Neural progenitor cell (in vitro differentiated cells): ENCODE results near the gene RERE. TPM values are rescaled to one million over a fixed set of nuclear protein-coding genes. Genes with fewer than 3 reads are reported as not detected.

Experiments
- DNase-seq: peaks from one replicate; pipeline ENCODE4 v3.0.0-alpha.2; 2016; ENCODE audit warnings: low spot score
- H2AFZ ChIP-seq: fragments of 200-600 bp; sonication (generic); replicated peaks from 2 replicates; pipeline ENCODE4 v1.6.1; 2016; ENCODE audit warnings: antibody characterized with exemption
- H3F3A ChIP-seq: fragments of 200-600 bp; sonication (generic); 2 replicates; pipeline ENCODE4 v1.6.1; 2016; ENCODE audit warnings: antibody characterized with exemption, low read depth
- H3K27ac ChIP-seq: fragments of 200-600 bp; sonication (generic); 2 replicates; pipeline ENCODE4 v1.5.1; 2016; ENCODE audit warnings: mild to moderate bottlenecking
- H3K27me3 ChIP-seq: fragments of 200-600 bp; sonication (generic); 2 replicates; pipeline ENCODE4 v1.6.1; 2016; ENCODE audit warnings: mild to moderate bottlenecking, moderate library complexity
- H3K36me3 ChIP-seq: fragments of 200-600 bp; sonication (generic); 2 replicates; pipeline ENCODE4 v1.5.1; 2016
- H3K4me1 ChIP-seq: fragments of 200-600 bp; sonication (generic); 2 replicates; pipeline ENCODE4 v1.6.1; 2016; ENCODE audit warnings: mixed run types
- H3K4me2 ChIP-seq: fragments of 200-600 bp; sonication (generic); 2 replicates; pipeline ENCODE4 v1.6.1; 2016
- H3K4me3 ChIP-seq: fragments of 200-600 bp; sonication (generic); 2 replicates; pipeline ENCODE4 v1.5.1; 2016
- H3K79me2 ChIP-seq: fragments of 200-600 bp; sonication (generic); 2 replicates; pipeline ENCODE4 v1.6.1; 2016; ENCODE audit warnings: low read depth
- H3K9ac ChIP-seq: fragments of 200-600 bp; sonication (generic); 2 replicates; pipeline ENCODE4 v1.6.1; 2016
- H3K9me3 ChIP-seq: fragments of 200-600 bp; sonication (generic); 2 replicates; pipeline ENCODE4 v1.5.1; 2016; ENCODE audit warnings: low read depth
- H4K20me1 ChIP-seq: fragments of 200-600 bp; sonication (generic); 2 replicates; pipeline ENCODE4 v1.6.1; 2016; ENCODE audit warnings: low read depth
- H3K27ac Mint-ChIP-seq: 3 replicates; pipeline ENCODE4 v1.8.0; 2021; ENCODE audit warnings: mixed read lengths
- H3K27me3 Mint-ChIP-seq: 2 replicates; pipeline ENCODE4 v1.8.0; 2022; ENCODE audit warnings: low read depth, mild to moderate bottlenecking, inconsistent platforms, moderate library complexity, mixed read lengths; ENCODE audit not compliant: insufficient read depth
- H3K36me3 Mint-ChIP-seq: 3 replicates; pipeline ENCODE4 v1.8.0; 2021; ENCODE audit warnings: mixed read lengths
- H3K4me1 Mint-ChIP-seq: 3 replicates; pipeline ENCODE4 v1.8.0; 2021; ENCODE audit warnings: mixed read lengths
- H3K4me3 Mint-ChIP-seq: 3 replicates; pipeline ENCODE4 v1.8.0; 2021; ENCODE audit warnings: mild to moderate bottlenecking, moderate library complexity, mixed read lengths
- H3K9me3 Mint-ChIP-seq: 3 replicates; pipeline ENCODE4 v1.8.0; 2020; ENCODE audit warnings: mixed read lengths
- EZH2 ChIP-seq: fragments of 200-600 bp; sonication (generic); IDR thresholded peaks from 2 replicates; pipeline ENCODE4 v1.6.1; 2017; ENCODE audit warnings: antibody characterized with exemption, mild to moderate bottlenecking, moderate library complexity
- EZH2phosphoT487 ChIP-seq: fragments of 200-600 bp; sonication (generic); IDR thresholded peaks from 2 replicates; pipeline ENCODE4 v1.6.1; 2017; ENCODE audit warnings: antibody characterized with exemption
- total RNA-seq: library from RNA; depleted of rRNA; stranded (reverse); fragments of >200 nt; gene quantifications from 2 replicates; pipeline ENCODE4 v1.2.3, GENCODE V29; 2015; ENCODE audit warnings: low replicate concordance
- TF ChIP-seq, protein P1 (sequence below): fragments of 200-600 bp; sonication (generic); IDR thresholded peaks from 2 replicates; pipeline ENCODE4 v1.5.1; 2017; ENCODE audit warnings: antibody characterized with exemption, mild to moderate bottlenecking

Gene RERE
- total RNA-seq, 1 donor from 2014 or later = 29.8 TPM

DNA sequence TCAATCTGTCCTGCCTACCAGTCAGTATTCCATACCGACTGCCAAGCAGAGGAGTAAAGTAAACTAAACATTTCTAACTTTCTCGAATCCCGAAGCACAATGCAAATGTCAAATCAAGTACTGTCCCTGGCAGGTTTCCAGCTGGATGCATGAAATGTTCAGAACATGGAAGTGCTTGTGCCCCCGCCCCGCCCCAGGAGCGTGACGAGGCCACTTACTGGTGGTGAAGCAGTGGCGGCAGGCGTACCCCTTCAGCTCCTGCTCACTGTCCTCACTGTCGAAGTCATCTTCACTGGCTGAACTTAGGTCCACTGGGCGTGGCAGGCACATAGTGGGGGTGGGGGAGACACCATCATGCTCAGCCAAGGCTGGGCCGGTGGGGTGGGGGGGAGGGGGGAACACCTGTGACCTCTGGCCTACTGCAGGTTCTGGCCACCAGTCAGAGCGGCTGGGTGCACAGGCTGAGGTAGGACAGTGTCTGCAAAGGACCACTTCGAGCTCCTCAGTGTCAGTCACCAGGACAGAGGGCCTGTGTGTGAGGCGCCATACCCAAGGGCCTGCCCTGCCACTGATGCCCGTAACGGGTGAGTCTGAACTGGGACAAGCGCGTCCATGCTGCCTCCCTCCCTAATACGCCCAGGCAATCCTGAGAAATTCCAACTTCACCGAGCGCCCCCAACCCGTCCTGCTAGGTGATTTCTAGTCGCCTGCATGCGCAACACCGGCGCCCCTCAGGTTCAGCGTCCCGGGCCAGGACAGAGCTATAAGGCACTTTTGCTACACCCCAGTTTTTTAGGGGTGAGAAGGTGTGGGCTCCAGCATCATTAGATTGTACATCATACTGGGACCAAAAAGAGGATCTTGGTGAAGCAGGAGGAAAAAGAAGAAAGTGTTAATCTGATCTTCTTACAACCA, 452.7 kb downstream of the RERE start:
- no peak for TF ChIP-seq EZH2
- TF ChIP-seq, protein P1, sequence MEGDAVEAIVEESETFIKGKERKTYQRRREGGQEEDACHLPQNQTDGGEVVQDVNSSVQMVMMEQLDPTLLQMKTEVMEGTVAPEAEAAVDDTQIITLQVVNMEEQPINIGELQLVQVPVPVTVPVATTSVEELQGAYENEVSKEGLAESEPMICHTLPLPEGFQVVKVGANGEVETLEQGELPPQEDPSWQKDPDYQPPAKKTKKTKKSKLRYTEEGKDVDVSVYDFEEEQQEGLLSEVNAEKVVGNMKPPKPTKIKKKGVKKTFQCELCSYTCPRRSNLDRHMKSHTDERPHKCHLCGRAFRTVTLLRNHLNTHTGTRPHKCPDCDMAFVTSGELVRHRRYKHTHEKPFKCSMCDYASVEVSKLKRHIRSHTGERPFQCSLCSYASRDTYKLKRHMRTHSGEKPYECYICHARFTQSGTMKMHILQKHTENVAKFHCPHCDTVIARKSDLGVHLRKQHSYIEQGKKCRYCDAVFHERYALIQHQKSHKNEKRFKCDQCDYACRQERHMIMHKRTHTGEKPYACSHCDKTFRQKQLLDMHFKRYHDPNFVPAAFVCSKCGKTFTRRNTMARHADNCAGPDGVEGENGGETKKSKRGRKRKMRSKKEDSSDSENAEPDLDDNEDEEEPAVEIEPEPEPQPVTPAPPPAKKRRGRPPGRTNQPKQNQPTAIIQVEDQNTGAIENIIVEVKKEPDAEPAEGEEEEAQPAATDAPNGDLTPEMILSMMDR = no peak
- no peak for TF ChIP-seq EZH2phosphoT487
- Mint-ChIP-seq H3K36me3 (peaks cover 35% of the 10 kb centered on the region), H3K4me3 (no peak overlapping the region), H3K27ac (peak overlapping the region; percentile 36), H3K27me3 (peaks cover 6% of the 10 kb centered on the region), H3K4me1 (peaks cover 51% of the 10 kb centered on the region), H3K9me3 (no peaks in the 10 kb centered on the region)
- H3K36me3 ChIP-seq = no peaks in the 10 kb centered on the region
- H3K9me3 ChIP-seq = no peaks in the 10 kb centered on the region
- no peak overlapping the region for H3K4me3 ChIP-seq
- no peak for DNase-seq
- no peak overlapping the region for H2AFZ ChIP-seq
- peaks cover 10% of the 10 kb centered on the region for H3K4me1 ChIP-seq
- H3K9ac ChIP-seq = no peak overlapping the region
- H3K27ac ChIP-seq = no peak overlapping the region
- peaks cover 62% of the 10 kb centered on the region for H4K20me1 ChIP-seq
- no peak overlapping the region for H3K4me2 ChIP-seq
- H3F3A ChIP-seq = no peaks in the 10 kb centered on the region
- no peaks in the 10 kb centered on the region for H3K27me3 ChIP-seq
- peaks cover 38% of the 10 kb centered on the region for H3K79me2 ChIP-seq

DNA sequence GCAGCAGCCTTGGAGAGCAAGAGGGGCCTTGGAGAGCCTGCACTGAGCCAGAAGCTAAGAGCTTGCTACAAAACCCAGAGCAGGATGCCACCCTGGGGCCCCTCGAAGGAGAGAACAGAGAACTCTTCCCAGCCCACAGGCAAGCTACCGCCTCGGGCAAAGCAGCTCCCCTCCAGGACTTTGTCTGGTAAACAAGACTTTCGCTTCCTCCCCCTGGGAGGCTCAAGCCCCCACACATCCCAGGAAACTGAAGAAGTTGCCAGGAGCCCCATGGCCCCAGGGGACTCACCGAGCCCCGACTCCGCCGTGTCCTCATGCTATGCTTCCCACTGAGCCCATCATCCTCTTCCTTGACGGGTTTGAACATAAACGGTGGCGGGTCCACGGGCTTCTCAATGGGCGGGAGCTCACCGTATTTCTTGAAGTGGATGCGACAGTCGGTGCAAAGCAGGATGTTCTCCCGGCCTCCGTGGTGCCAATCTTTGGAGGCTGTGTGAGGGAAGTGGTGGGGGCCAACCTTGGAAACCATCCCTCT, 453.6 kb downstream of the RERE start:
- no peak for DNase-seq
- Histone ChIP-seq H3K4me2 (no peak overlapping the region), H3K4me3 (no peak overlapping the region), H2AFZ (no peak overlapping the region), H3K27ac (peak overlapping the region; percentile 53), H3F3A (no peaks in the 10 kb centered on the region), H3K36me3 (no peaks in the 10 kb centered on the region), H3K9ac (no peak overlapping the region), H3K27me3 (no peaks in the 10 kb centered on the region), H3K9me3 (no peaks in the 10 kb centered on the region), H3K4me1 (peaks cover 5% of the 10 kb centered on the region), H3K79me2 (peaks cover 28% of the 10 kb centered on the region), H4K20me1 (peaks cover 54% of the 10 kb centered on the region)
- H3K36me3 Mint-ChIP-seq = peaks cover 37% of the 10 kb centered on the region
- TF ChIP-seq EZH2 (no peak), EZH2phosphoT487 (no peak)
- TF ChIP-seq, protein P1 = no peak
- peaks cover 43% of the 10 kb centered on the region for H3K4me1 Mint-ChIP-seq
- H3K27ac Mint-ChIP-seq = no peak overlapping the region
- peaks cover 6% of the 10 kb centered on the region for H3K27me3 Mint-ChIP-seq
- H3K9me3 Mint-ChIP-seq = no peaks in the 10 kb centered on the region
- H3K4me3 Mint-ChIP-seq = no peak overlapping the region

DNA sequence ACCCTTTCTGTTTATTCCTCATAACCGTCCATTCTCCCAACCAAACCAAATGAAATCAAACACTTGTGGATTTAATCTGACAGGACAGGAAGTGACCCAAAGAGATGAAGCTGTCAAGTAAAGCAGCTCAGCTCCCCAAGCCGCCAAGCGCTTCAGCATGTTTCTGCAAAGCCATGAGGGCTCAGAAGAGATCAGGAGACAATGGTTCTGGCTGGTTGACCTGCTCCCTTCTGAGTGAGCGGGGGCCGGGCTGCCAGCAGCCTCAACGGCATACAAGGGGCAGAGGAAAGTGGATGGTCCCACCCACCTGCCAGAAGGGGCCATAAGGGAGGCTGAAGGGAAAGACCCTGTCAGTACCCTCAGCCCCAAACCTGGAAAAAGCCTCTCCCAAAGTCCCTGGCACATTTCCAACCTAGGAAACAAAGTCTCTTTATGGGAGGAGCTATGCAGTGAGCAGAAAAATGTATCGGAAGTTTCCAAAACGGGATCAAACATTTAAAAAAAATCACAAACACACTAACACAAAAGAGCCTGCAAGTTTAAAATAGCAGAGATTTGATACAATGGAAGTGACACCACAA, 454.2 kb downstream of the RERE start:
- Histone ChIP-seq H3F3A (no peaks in the 10 kb centered on the region), H3K4me1 (peaks cover 5% of the 10 kb centered on the region), H3K4me2 (no peak overlapping the region), H3K9ac (no peak overlapping the region), H4K20me1 (peaks cover 49% of the 10 kb centered on the region), H2AFZ (no peak overlapping the region), H3K4me3 (no peak overlapping the region), H3K36me3 (no peaks in the 10 kb centered on the region), H3K9me3 (no peaks in the 10 kb centered on the region), H3K79me2 (peaks cover 23% of the 10 kb centered on the region), H3K27ac (peak overlapping the region; percentile 53), H3K27me3 (no peaks in the 10 kb centered on the region)
- Mint-ChIP-seq H3K9me3 (no peaks in the 10 kb centered on the region), H3K27me3 (peaks cover 6% of the 10 kb centered on the region), H3K4me3 (no peak overlapping the region), H3K27ac (peak overlapping the region; percentile 68), H3K36me3 (peaks cover 39% of the 10 kb centered on the region), H3K4me1 (peaks cover 40% of the 10 kb centered on the region)
- no peak for DNase-seq
- TF ChIP-seq, protein P1 = no peak
- TF ChIP-seq EZH2 (no peak), EZH2phosphoT487 (no peak)
